HL-60 (cell line): Measurements from ENCODE around the gene UBR2.

ENCODE experiments used
- CTCF ChIP-seq: IDR thresholded peaks from one replicate; pipeline ENCODE4 v1.5.1; 2011; ENCODE audit warnings: low read length, control low read depth, inconsistent platforms; ENCODE audit not compliant: insufficient read depth
- POLR2AphosphoS5 ChIP-seq: IDR thresholded peaks from 2 replicates; pipeline ENCODE4 v1.6.1; 2012; ENCODE audit warnings: low read depth
- SPI1 ChIP-seq: IDR thresholded peaks from 2 replicates; pipeline ENCODE4 v1.6.1; 2012; ENCODE audit warnings: low read depth, mild to moderate bottlenecking, borderline replicate concordance

GRCh38 chr6:42692137-42692911 is 128.5 kb downstream of the UBR2 start:
- TF ChIP-seq CTCF (no peak), POLR2AphosphoS5 (no peak), SPI1 (no peak)
